Mammary epithelial cell (primary cell): ENCODE measurements around the gene APP.

Experiments used
- CTCF ChIP-seq, 2 donors: IDR thresholded peaks in 1 of 2; conservative IDR thresholded peaks in 1 of 2; 2 replicates each; pipeline ENCODE4 v1.5.1; 2011 to 2012; ENCODE audit warnings: inconsistent platforms in 2 of 2, low read length in 2 of 2, mild to moderate bottlenecking in 2 of 2, control low read depth in 1 of 2, low read depth in 1 of 2; ENCODE audit not compliant: insufficient read depth in 1 of 2; ENCODE audit errors: extremely low read depth in 1 of 2
- EZH2 ChIP-seq: IDR thresholded peaks from 2 replicates; pipeline ENCODE4 v1.6.1; 2012; ENCODE audit warnings: low read length, inconsistent platforms, borderline replicate concordance

DNA sequence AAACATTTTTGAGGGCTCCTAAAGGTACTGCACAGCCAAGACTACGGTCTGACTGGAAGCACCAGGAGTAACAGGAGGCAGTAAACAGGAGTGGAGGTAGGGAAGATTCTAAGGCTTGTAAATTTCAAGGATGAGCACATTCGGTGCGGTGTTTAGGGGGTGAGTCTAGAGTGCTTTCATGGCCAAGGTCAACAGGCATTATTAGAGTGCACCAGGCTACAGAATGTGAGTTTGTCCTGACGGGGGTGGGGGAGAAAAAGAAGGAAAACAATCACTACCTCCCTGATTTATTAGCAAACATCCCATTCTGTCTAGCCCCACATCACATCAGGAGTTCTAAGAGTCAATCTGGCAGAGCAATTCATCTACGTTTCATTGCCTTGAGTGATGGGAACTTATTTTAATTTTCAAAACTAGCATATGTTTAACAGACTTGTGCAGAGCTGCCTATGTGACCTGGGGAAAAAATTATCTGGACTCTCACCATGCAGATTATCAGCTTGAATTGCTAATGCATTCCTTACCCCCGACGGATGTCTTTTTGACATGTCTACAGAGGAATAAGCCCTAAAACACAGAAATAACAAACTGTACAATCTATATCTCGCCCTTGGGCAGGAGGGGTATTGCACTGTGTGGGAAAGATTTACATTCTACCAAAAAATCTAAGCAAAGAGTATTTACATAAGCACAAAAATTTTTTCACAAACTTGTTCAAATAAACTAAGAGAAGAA, 45.0 kb downstream of the APP start:
- TF ChIP-seq EZH2 (no peak), CTCF (conservative IDR thresholded peaks at IDR 0.05 in 1 of 2, IDR thresholded peaks at IDR 0.05 in 1 of 2; ENCODE audit: extremely low read depth in 1 of 2, insufficient read depth in 1 of 2, low read depth in 1 of 2, low read length in 2 of 2) (no peak)
